ENCODE results near the gene MMP26. TPM values are rescaled to one million over a fixed set of nuclear protein-coding genes. Genes with fewer than 3 reads are reported as not detected.
A peak's percentile ranks its signal among the peaks of the same experiment; 100 is the strongest.

The MMP26 gene
- total and polyA plus RNA-seq, 4 donors: 0.17 to 0.27 TPM; not detected in 2

DNA sequence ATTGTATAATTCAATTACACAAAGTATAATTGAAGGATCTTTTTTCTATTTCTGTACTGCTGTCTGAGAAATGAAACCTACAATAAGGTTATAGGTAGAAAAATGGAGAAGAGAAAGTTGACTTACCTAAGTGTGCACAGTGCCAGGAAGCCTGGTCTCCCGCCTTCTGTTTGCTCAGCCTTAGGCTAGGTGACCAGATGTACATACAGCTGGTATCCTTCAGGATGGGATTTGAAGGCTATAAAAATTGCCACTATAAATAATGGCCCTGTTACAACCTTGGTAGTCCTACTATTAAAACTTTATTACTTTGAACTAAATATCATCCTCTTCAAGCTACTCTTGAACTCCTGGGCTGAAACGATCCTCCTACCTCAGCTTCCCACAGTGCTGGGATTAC is 26.6 kb upstream of the MMP26 start:
- H3K27me3 ChIP-seq (ENCODE audit: control insufficient read depth, insufficient read depth, low read length): no peaks in the 10 kb centered on the region
- no peaks in the 10 kb centered on the region for H3K9me3 ChIP-seq (ENCODE audit: control insufficient read depth, insufficient read depth, low read length)
- no peak overlapping the region for H3K4me3 ChIP-seq (ENCODE audit: low read depth, low read length)
- H3K4me1 ChIP-seq (ENCODE audit: control insufficient read depth, insufficient read depth, low read length): no peaks in the 10 kb centered on the region
- WGBS (ENCODE audit: insufficient coverage): 83% methylated on average over 2 of the region's 2 CpGs
- DNase-seq (ENCODE audit: low read depth in 4 of 6, low spot score in 6 of 6): peak in 1 of 6 donors; percentile 17
- no peaks in the 10 kb centered on the region for H3K36me3 ChIP-seq (ENCODE audit: control insufficient read depth, insufficient read depth, low read length)
- no peak overlapping the region for H3K27ac ChIP-seq (ENCODE audit: low read depth, low read length)

- Histone ChIP-seq H3K4me3 (ENCODE audit: low read depth, low read length) (no peak overlapping the region), H3K9me3 (ENCODE audit: control insufficient read depth, insufficient read depth, low read length) (no peaks in the 10 kb centered on the region), H3K4me1 (ENCODE audit: control insufficient read depth, insufficient read depth, low read length) (no peaks in the 10 kb centered on the region), H3K36me3 (ENCODE audit: control insufficient read depth, insufficient read depth, low read length) (no peaks in the 10 kb centered on the region), H3K27ac (ENCODE audit: low read depth, low read length) (no peak overlapping the region), H3K27me3 (ENCODE audit: control insufficient read depth, insufficient read depth, low read length) (no peaks in the 10 kb centered on the region)
- DNase-seq (ENCODE audit: low read depth in 4 of 6, low spot score in 6 of 6): peak in 2 of 6 donors; percentile 29 to 89
- WGBS (ENCODE audit: insufficient coverage): 80% methylated on average over 1 of the region's 3 CpGs
These were observed 24.2 kb upstream of the MMP26 start for GRCh38 chr11:4680341-4680740.

GRCh38 chr11:4682623-4683419 is 21.8 kb upstream of the MMP26 start:
- no peak overlapping the region for H3K27ac ChIP-seq (ENCODE audit: low read depth, low read length)
- no peaks in the 10 kb centered on the region for H3K9me3 ChIP-seq (ENCODE audit: control insufficient read depth, insufficient read depth, low read length)
- WGBS (ENCODE audit: insufficient coverage): no CpG with 5 or more reads among the region's 2 CpGs
- H3K27me3 ChIP-seq (ENCODE audit: control insufficient read depth, insufficient read depth, low read length): no peaks in the 10 kb centered on the region
- H3K4me1 ChIP-seq (ENCODE audit: control insufficient read depth, insufficient read depth, low read length): no peaks in the 10 kb centered on the region
- no peaks in the 10 kb centered on the region for H3K36me3 ChIP-seq (ENCODE audit: control insufficient read depth, insufficient read depth, low read length)
- H3K4me3 ChIP-seq (ENCODE audit: low read depth, low read length): no peak overlapping the region
- no peak for DNase-seq (ENCODE audit: low read depth in 4 of 6, low spot score in 6 of 6)

DNA sequence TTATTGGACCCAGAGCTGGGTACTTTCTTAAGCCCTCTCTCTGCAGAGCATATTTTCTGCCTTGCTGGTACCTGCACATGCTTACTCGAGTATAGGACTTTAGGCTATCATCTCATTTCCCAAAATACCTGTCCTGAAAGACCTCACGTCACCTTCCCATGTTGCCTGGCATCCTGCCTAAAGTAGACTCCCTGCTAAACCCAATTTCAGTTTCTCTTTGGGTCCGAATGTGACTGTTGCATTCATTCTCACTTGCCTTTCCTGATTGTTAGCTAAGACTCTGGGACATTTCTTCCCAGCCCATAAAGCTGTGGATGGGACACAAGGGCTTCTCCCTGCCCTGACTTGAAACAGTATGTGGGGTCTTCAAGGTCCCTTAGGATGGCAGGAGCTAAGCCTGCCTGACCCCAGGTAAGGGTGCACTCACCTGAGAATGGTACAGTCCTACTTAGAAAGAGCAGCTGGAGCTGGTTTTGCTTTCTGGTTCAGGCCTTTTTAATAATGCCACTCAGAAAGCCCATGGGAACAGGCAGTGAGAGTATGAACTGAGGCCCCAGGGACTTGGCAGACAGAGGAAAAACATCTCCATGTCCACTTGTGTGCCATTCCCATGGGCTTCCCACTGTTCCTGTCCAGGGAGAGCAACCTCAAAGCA is 19.8 kb upstream of the MMP26 start:
- Histone ChIP-seq H3K27me3 (ENCODE audit: control insufficient read depth, insufficient read depth, low read length) (no peaks in the 10 kb centered on the region), H3K27ac (ENCODE audit: low read depth, low read length) (no peak overlapping the region), H3K4me1 (ENCODE audit: control insufficient read depth, insufficient read depth, low read length) (no peaks in the 10 kb centered on the region), H3K9me3 (ENCODE audit: control insufficient read depth, insufficient read depth, low read length) (no peaks in the 10 kb centered on the region), H3K4me3 (ENCODE audit: low read depth, low read length) (no peak overlapping the region), H3K36me3 (ENCODE audit: control insufficient read depth, insufficient read depth, low read length) (no peaks in the 10 kb centered on the region)
- DNase-seq (ENCODE audit: low read depth in 4 of 6, low spot score in 6 of 6): no peak
- 83% methylated on average over 3 of the region's 3 CpGs for WGBS (ENCODE audit: insufficient coverage)

DNA sequence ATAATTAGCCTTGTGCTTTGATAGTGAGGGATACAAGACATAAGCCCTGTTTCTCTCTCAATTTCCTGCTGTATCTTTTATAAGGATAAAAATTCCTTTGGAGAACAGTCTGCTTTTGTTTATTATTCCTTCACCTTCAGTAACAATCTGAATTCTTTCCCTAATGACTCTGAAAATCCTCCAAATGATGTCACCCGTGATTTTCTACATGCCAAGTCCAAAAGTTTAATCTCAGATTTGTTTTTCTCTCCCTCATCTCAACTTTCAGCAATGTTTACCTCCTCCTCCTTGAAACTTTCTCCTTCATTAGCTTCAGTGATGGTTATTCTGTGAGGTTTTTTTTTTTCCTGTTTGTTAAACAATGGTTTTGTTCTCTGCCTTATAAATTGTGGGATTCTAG is 9.1 kb upstream of the MMP26 start:
- Histone ChIP-seq H3K36me3 (ENCODE audit: control insufficient read depth, insufficient read depth, low read length) (no peaks in the 10 kb centered on the region), H3K27me3 (ENCODE audit: control insufficient read depth, insufficient read depth, low read length) (no peaks in the 10 kb centered on the region), H3K27ac (ENCODE audit: low read depth, low read length) (no peak overlapping the region), H3K4me3 (ENCODE audit: low read depth, low read length) (no peak overlapping the region), H3K4me1 (ENCODE audit: control insufficient read depth, insufficient read depth, low read length) (no peaks in the 10 kb centered on the region), H3K9me3 (ENCODE audit: control insufficient read depth, insufficient read depth, low read length) (no peaks in the 10 kb centered on the region)
- WGBS (ENCODE audit: insufficient coverage): no CpG with 5 or more reads among the region's 1 CpG
- DNase-seq (ENCODE audit: low read depth in 4 of 6, low spot score in 6 of 6): no peak

GRCh38 chr11:4697585-4697984 is 7.0 kb upstream of the MMP26 start, which contains the start of gene OR51E2:
Gene OR51E2, minus strand, starts transcription at chr11:4697853. Its CDS starts 15,142 bp downstream, at chr11:4682711.
- WGBS (ENCODE audit: insufficient coverage): 34% methylated on average over 2 of the region's 3 CpGs
- Histone ChIP-seq H3K27ac (ENCODE audit: low read depth, low read length) (no peak within 1 kb of the TSS), H3K36me3 (ENCODE audit: control insufficient read depth, insufficient read depth, low read length) (no peaks in the 10 kb centered on the region), H3K4me1 (ENCODE audit: control insufficient read depth, insufficient read depth, low read length) (no peaks in the 10 kb centered on the region), H3K9me3 (ENCODE audit: control insufficient read depth, insufficient read depth, low read length) (no peaks in the 10 kb centered on the region), H3K27me3 (ENCODE audit: control insufficient read depth, insufficient read depth, low read length) (no peaks in the 10 kb centered on the region), H3K4me3 (ENCODE audit: low read depth, low read length) (no peak within 1 kb of the TSS)
- peak in 1 of 6 donors; percentile 50 for DNase-seq (ENCODE audit: low read depth in 4 of 6, low spot score in 6 of 6)

GRCh38 chr11:4699697-4700435 is 4.7 kb upstream of the MMP26 start:
- H3K36me3 ChIP-seq (ENCODE audit: control insufficient read depth, insufficient read depth, low read length): no peaks in the 10 kb centered on the region
- no peak overlapping the region for H3K27ac ChIP-seq (ENCODE audit: low read depth, low read length)
- H3K27me3 ChIP-seq (ENCODE audit: control insufficient read depth, insufficient read depth, low read length): no peaks in the 10 kb centered on the region
- H3K4me1 ChIP-seq (ENCODE audit: control insufficient read depth, insufficient read depth, low read length): no peaks in the 10 kb centered on the region
- 100% methylated on average over 1 of the region's 3 CpGs for WGBS (ENCODE audit: insufficient coverage)
- no peak overlapping the region for H3K4me3 ChIP-seq (ENCODE audit: low read depth, low read length)
- no peak for DNase-seq (ENCODE audit: low read depth in 4 of 6, low spot score in 6 of 6)
- H3K9me3 ChIP-seq (ENCODE audit: control insufficient read depth, insufficient read depth, low read length): no peaks in the 10 kb centered on the region

DNA sequence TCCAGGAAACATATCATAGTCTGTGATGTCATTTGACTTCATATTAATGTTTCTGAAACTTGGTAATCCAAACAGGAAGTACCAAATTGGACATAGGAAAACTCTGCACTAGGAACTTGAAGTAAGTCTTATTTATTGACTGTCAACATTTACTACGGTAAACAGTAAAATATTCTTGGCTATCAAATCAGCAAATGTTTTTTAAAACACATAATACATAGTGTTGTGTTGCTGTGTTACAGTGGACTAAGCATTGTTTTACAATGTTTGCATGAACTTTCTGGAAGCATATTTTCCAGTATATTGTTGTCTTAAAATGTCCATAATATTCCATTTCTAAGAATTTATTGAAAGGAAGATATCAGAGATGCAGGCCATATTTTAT is 4.2 kb upstream of the MMP26 start:
- Histone ChIP-seq H3K4me3 (ENCODE audit: low read depth, low read length) (no peak overlapping the region), H3K27ac (ENCODE audit: low read depth, low read length) (no peak overlapping the region), H3K36me3 (ENCODE audit: control insufficient read depth, insufficient read depth, low read length) (no peaks in the 10 kb centered on the region), H3K27me3 (ENCODE audit: control insufficient read depth, insufficient read depth, low read length) (no peaks in the 10 kb centered on the region), H3K4me1 (ENCODE audit: control insufficient read depth, insufficient read depth, low read length) (no peaks in the 10 kb centered on the region), H3K9me3 (ENCODE audit: control insufficient read depth, insufficient read depth, low read length) (no peaks in the 10 kb centered on the region)
- no CpG with 5 or more reads among the region's 1 CpG for WGBS (ENCODE audit: insufficient coverage)
- no peak for DNase-seq (ENCODE audit: low read depth in 4 of 6, low spot score in 6 of 6)

DNA sequence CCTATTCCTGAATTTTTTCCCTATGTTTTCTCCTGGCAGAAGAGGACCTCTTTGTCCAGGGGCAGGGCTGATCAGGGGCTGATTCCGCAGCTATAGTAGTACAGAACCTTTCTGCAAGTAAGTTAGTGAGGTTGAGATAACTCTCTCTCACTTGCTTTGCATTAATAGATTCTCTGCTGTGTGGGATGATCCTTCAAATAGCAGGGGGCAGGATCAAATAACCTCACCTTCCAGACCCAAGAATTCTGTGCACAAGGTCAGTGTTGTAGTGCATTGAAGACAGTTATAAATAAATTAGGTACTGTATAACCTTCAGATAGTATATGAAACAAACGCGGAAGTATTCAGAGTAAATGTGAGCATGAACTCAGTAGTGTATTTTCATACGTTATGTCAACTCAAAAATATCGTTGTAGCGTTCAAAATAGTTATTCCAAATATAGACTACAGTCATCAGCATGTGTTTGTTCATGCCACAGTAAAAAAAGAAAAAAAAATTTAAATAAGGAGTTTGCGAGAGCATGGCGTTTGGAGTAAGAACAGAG is 278 bp downstream of the MMP26 start:
- H3K9me3 ChIP-seq (ENCODE audit: control insufficient read depth, insufficient read depth, low read length): no peaks in the 10 kb centered on the region
- DNase-seq (ENCODE audit: low read depth in 4 of 6, low spot score in 6 of 6): no peak
- H3K27me3 ChIP-seq (ENCODE audit: control insufficient read depth, insufficient read depth, low read length): no peaks in the 10 kb centered on the region
- no peak overlapping the region for H3K4me3 ChIP-seq (ENCODE audit: low read depth, low read length)
- no peaks in the 10 kb centered on the region for H3K4me1 ChIP-seq (ENCODE audit: control insufficient read depth, insufficient read depth, low read length)
- no peak overlapping the region for H3K27ac ChIP-seq (ENCODE audit: low read depth, low read length)
- H3K36me3 ChIP-seq (ENCODE audit: control insufficient read depth, insufficient read depth, low read length): no peaks in the 10 kb centered on the region
- WGBS (ENCODE audit: insufficient coverage): no CpG with 5 or more reads among the region's 8 CpGs

Measured in spinal cord (tissue), 10 donors.